ENCODE data around the gene UBE2J1. TPM values are rescaled to one million over a fixed set of nuclear protein-coding genes. Genes with fewer than 3 reads are reported as not detected.

UBE2J1 gene
- total RNA-seq, 2 experiments from 2014 or later = 18.7 to 21.7 TPM

- Mint-ChIP-seq H3K27me3 (no peaks in the 10 kb centered on the region), H3K4me1 (no peaks in the 10 kb centered on the region), H3K27ac (no peak overlapping the region), H3K36me3 (ENCODE audit: low read depth) (no peaks in the 10 kb centered on the region), H3K9me3 (ENCODE audit: low read depth) (no peaks in the 10 kb centered on the region), H3K4me3 (no peak overlapping the region)
- ChIA-PET CTCF (interaction anchor here (0.7 kb wide), 1 partner anchor 18 kb away, joined by 3 read pairs; no protein-coding TSS in a partner anchor), POLR2A (no interaction called here)
- ATAC-seq = peak; percentile 26
- no peak for DNase-seq
- intact Hi-C loops (cut with DNase I, micrococcal nuclease) = no loop called here
Observed at GRCh38 chr6:89287351-89288028, 65.0 kb downstream of the UBE2J1 start.

GRCh38 chr6:89286516-89286915 lies 66.0 kb downstream of the UBE2J1 start:
- Mint-ChIP-seq H3K27me3 (no peaks in the 10 kb centered on the region), H3K36me3 (ENCODE audit: low read depth) (no peaks in the 10 kb centered on the region), H3K4me3 (no peak overlapping the region), H3K9me3 (ENCODE audit: low read depth) (no peaks in the 10 kb centered on the region), H3K27ac (no peak overlapping the region), H3K4me1 (no peaks in the 10 kb centered on the region)
- ChIA-PET CTCF (no interaction called here), POLR2A (no interaction called here)
- DNase-seq = no peak
- intact Hi-C loops (cut with DNase I, micrococcal nuclease) = no loop called here
- no peak for ATAC-seq

- POLR2A ChIA-PET = no interaction called here
Observed at GRCh38 chr6:89284963-89285735, 67.4 kb downstream of the UBE2J1 start.

GRCh38 chr6:89284081-89284480 lies 68.4 kb downstream of the UBE2J1 start:
- H3K9me3 Mint-ChIP-seq (ENCODE audit: low read depth) = no peaks in the 10 kb centered on the region
- intact Hi-C loops (cut with DNase I, micrococcal nuclease) = loop anchor here in 1 of 2 experiments (5.0 kb wide), 1 partner anchor 88 kb away; no protein-coding TSS in a partner anchor

More at GRCh38 chr6:89284963-89285735, 67.4 kb downstream of the UBE2J1 start:
- ATAC-seq = no peak
- Mint-ChIP-seq H3K27me3 (no peaks in the 10 kb centered on the region), H3K4me1 (no peaks in the 10 kb centered on the region), H3K36me3 (ENCODE audit: low read depth) (no peaks in the 10 kb centered on the region), H3K27ac (no peak overlapping the region), H3K9me3 (ENCODE audit: low read depth) (no peaks in the 10 kb centered on the region), H3K4me3 (no peak overlapping the region)
- no peak for DNase-seq
- intact Hi-C loops (cut with DNase I, micrococcal nuclease) = loop anchor here in 1 of 2 experiments (5.0 kb wide), 1 partner anchor 87 kb away; no protein-coding TSS in a partner anchor
- CTCF ChIA-PET = interaction anchor here (1.0 kb wide), 1 partner anchor 87 kb away, joined by 3 read pairs; no protein-coding TSS in a partner anchor

GRCh38 chr6:89282749-89283148 lies 69.8 kb downstream of the UBE2J1 start:
- H3K27ac Mint-ChIP-seq = no peak overlapping the region
- no peak for ATAC-seq
- intact Hi-C loops (cut with DNase I, micrococcal nuclease) = loop anchor here in 1 of 2 experiments (2.0 to 5.0 kb wide), 2 partner anchors 70 to 90 kb away; partner anchors contain the start of gene UBE2J1
- DNase-seq = no peak
- ChIA-PET CTCF (interaction anchor here (0.6 to 1.3 kb wide), 3 partner anchors 9 to 68 kb away, joined by 4 to 5 read pairs (median 4); no protein-coding TSS in a partner anchor), POLR2A (no interaction called here)
- no peaks in the 10 kb centered on the region for H3K36me3 Mint-ChIP-seq (ENCODE audit: low read depth)
- no peaks in the 10 kb centered on the region for H3K27me3 Mint-ChIP-seq
- no peak overlapping the region for H3K4me3 Mint-ChIP-seq
- H3K4me1 Mint-ChIP-seq = no peaks in the 10 kb centered on the region
- H3K9me3 Mint-ChIP-seq (ENCODE audit: low read depth) = no peaks in the 10 kb centered on the region

More at GRCh38 chr6:89284081-89284480, 68.4 kb downstream of the UBE2J1 start:
- H3K36me3 Mint-ChIP-seq (ENCODE audit: low read depth) = no peaks in the 10 kb centered on the region
- ChIA-PET POLR2A (no interaction called here), CTCF (no interaction called here)
- ATAC-seq (no peak), DNase-seq (no peak)
- H3K4me3 Mint-ChIP-seq = no peak overlapping the region
- H3K27ac Mint-ChIP-seq = no peak overlapping the region
- no peaks in the 10 kb centered on the region for H3K27me3 Mint-ChIP-seq
- H3K4me1 Mint-ChIP-seq = no peaks in the 10 kb centered on the region

- Mint-ChIP-seq H3K4me3 (no peak overlapping the region), H3K4me1 (no peaks in the 10 kb centered on the region), H3K9me3 (ENCODE audit: low read depth) (no peaks in the 10 kb centered on the region), H3K27ac (no peak overlapping the region), H3K36me3 (ENCODE audit: low read depth) (no peaks in the 10 kb centered on the region), H3K27me3 (no peaks in the 10 kb centered on the region)
- ChIA-PET POLR2A (no interaction called here), CTCF (interaction anchor here (0.6 to 1.3 kb wide), 6 partner anchors 16 to 974 kb away, joined by 3 to 5 read pairs (median 3); partner anchors contain the start of gene UBE2J1)
- intact Hi-C loops (cut with DNase I, micrococcal nuclease) = loop anchor here in 1 of 2 experiments (2.0 to 5.0 kb wide), 2 partner anchors 71 to 90 kb away; partner anchors contain the start of gene UBE2J1
- peak; percentile 71 for DNase-seq
- peak; percentile 96 for ATAC-seq
Observed at GRCh38 chr6:89281779-89282246, 70.7 kb downstream of the UBE2J1 start.

GRCh38 chr6:89278956-89279355 lies 73.6 kb downstream of the UBE2J1 start:
- ATAC-seq (no peak), DNase-seq (no peak)
- H3K27ac Mint-ChIP-seq = no peak overlapping the region
- H3K9me3 Mint-ChIP-seq (ENCODE audit: low read depth) = no peaks in the 10 kb centered on the region
- ChIA-PET CTCF (no interaction called here), POLR2A (no interaction called here)
- no peaks in the 10 kb centered on the region for H3K4me1 Mint-ChIP-seq
- no peaks in the 10 kb centered on the region for H3K36me3 Mint-ChIP-seq (ENCODE audit: low read depth)
- intact Hi-C loops (cut with DNase I, micrococcal nuclease) = no loop called here
- no peak overlapping the region for H3K4me3 Mint-ChIP-seq
- H3K27me3 Mint-ChIP-seq = no peaks in the 10 kb centered on the region

Other genes with a start within 250 kb of the UBE2J1 start
- gene SRSF12, start 234.7 kb downstream of the UBE2J1 start, total RNA-seq = under 1 TPM; 0.26 to 0.27 TPM
- gene PM20D2, start 206.7 kb downstream of the UBE2J1 start, total RNA-seq = 10 to 100 TPM; 14.1 to 17.4 TPM
- gene GABRR1, start 135.4 kb downstream of the UBE2J1 start, total RNA-seq = not detected
- under 1 TPM; 0.14 to 0.49 TPM for gene GABRR2, start 37.4 kb downstream of the UBE2J1 start, total RNA-seq
- 10 to 100 TPM; 19.6 to 20.1 TPM for gene RRAGD, start 59.6 kb upstream of the UBE2J1 start, total RNA-seq
- 1 to 10 TPM; 2.8 to 2.9 TPM for gene ANKRD6, start 80.4 kb upstream of the UBE2J1 start, total RNA-seq

Data from activated CD4-positive, alpha-beta T cell treated with anti-CD3 and anti-CD28 coated beads for 36 hours (primary cell).